ENCODE measurements around the gene CTSE.

GRCh38 chr1:205979301-205979700, 44.4 kb downstream of the CTSE start:
- TF ChIP-seq CTCF (conservative IDR thresholded peaks at IDR 0.05; ENCODE audit: low read depth in 2 of 2) = no peak
- TF ChIP-seq EZH2phosphoT487 (IDR thresholded peaks at IDR 0.05; ENCODE audit: unreplicated experiment) = no peak
- no peak for TF ChIP-seq CREB1 (CRISPR knock-in tag; IDR thresholded peaks at IDR 0.05; ENCODE audit: low read depth)
- TF ChIP-seq REST (IDR thresholded peaks at IDR 0.05; ENCODE audit: unreplicated experiment) = no peak
- no peak for TF ChIP-seq ZNF114 (CRISPR knock-in tag; IDR thresholded peaks at IDR 0.05)
- no peak for TF ChIP-seq EZH2 (IDR thresholded peaks at IDR 0.05; ENCODE audit: low read depth, unreplicated experiment)
- no peak for TF ChIP-seq ZNF331 (CRISPR knock-in tag; IDR thresholded peaks at IDR 0.05; ENCODE audit: low read depth)
- TF ChIP-seq POLR2AphosphoS5 (IDR thresholded peaks at IDR 0.05; ENCODE audit: low read depth) = no peak
- no peak for TF ChIP-seq JUNB (IDR thresholded peaks at IDR 0.05; ENCODE audit: unreplicated experiment)
